ENCODE results near the gene RPA1. TPM values are rescaled to one million over a fixed set of nuclear protein-coding genes. Genes with fewer than 3 reads are reported as not detected.
A peak's percentile ranks its signal among the peaks of the same experiment; 100 is the strongest.

RPA1 gene
- total and polyA plus RNA-seq, 2 donors (not counting 1 experiment from before 2014, with no cell fraction given): 22.3 to 55.4 TPM

DNA sequence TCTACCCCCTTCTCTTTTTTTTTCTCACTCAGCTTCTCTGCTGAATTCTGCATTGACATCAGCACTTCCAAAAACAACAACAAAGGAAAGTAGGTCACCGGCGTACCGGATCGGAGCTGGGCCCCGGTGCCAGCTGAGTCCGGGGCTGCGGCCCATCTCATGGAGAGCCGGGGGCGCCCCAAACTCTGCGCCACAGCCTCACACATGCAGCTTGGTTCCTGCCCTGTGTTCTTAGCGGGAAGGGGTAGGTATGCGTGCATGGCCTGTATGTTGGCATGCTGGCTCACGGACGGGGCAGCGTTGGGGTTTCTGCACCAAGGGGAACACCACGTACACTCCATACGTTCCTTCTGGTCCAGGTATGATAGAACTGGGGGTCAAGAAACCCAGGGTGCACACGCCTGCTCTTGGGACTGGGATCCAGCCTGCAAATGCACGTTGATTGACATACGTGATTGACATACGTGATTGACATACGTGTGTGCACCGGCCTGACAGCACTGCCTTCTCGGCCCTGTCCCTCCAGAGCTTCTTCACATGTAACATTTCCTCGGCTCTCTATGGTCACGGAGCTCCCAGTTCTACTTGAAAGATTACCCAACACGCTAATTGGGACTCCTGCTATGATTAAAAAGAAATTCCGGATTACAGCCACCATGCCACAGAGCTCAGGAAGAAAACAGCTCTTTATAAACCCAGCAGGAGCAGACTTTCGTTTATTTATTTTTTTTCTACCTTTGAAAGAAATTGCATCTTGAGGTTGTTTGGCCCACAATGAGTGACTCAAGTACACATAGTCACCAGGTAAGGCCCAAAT is 88.7 kb downstream of the RPA1 start:
- no peaks in the 10 kb centered on the region for H3K36me3 ChIP-seq (ENCODE audit: control insufficient read depth, insufficient read depth, low read length)
- DNase-seq (ENCODE audit: low read depth in 2 of 2): no peak
- no peaks in the 10 kb centered on the region for H3K9me3 ChIP-seq (ENCODE audit: control insufficient read depth, insufficient read depth, low read depth, low read length)
- H3K4me3 ChIP-seq (replicated peaks in 1 of 4; ENCODE audit: control extremely low read depth in 1 of 4, insufficient read depth in 1 of 4, low read depth in 3 of 4, low read length in 4 of 4): no peak overlapping the region
- TF ChIP-seq, protein P1, sequence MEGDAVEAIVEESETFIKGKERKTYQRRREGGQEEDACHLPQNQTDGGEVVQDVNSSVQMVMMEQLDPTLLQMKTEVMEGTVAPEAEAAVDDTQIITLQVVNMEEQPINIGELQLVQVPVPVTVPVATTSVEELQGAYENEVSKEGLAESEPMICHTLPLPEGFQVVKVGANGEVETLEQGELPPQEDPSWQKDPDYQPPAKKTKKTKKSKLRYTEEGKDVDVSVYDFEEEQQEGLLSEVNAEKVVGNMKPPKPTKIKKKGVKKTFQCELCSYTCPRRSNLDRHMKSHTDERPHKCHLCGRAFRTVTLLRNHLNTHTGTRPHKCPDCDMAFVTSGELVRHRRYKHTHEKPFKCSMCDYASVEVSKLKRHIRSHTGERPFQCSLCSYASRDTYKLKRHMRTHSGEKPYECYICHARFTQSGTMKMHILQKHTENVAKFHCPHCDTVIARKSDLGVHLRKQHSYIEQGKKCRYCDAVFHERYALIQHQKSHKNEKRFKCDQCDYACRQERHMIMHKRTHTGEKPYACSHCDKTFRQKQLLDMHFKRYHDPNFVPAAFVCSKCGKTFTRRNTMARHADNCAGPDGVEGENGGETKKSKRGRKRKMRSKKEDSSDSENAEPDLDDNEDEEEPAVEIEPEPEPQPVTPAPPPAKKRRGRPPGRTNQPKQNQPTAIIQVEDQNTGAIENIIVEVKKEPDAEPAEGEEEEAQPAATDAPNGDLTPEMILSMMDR (conservative IDR thresholded peaks at IDR 0.05 in 1 of 2, IDR thresholded peaks at IDR 0.05 in 1 of 2; ENCODE audit: low read depth in 1 of 2, low read length in 2 of 2): no peak
- no peak for TF ChIP-seq EZH2 (IDR thresholded peaks at IDR 0.05; ENCODE audit: low read length, missing control alignments)
- no peaks in the 10 kb centered on the region for H4K20me1 ChIP-seq (ENCODE audit: control insufficient read depth, extremely low read depth, insufficient read depth, low read length)
- H2AFZ ChIP-seq (ENCODE audit: low read length): no peak overlapping the region
- H3K27me3 ChIP-seq (ENCODE audit: control insufficient read depth, insufficient read depth, low read length): no peaks in the 10 kb centered on the region
- no peaks in the 10 kb centered on the region for H3K79me2 ChIP-seq (ENCODE audit: control insufficient read depth, insufficient read depth, low read length)
- no peaks in the 10 kb centered on the region for H3K4me1 ChIP-seq (ENCODE audit: control insufficient read depth, extremely low read depth, insufficient read depth, low read length)
- H3K27ac ChIP-seq (ENCODE audit: insufficient read depth, low read length): no peak overlapping the region
- no peak overlapping the region for H3K4me2 ChIP-seq (ENCODE audit: extremely low read depth, insufficient read depth, low read length)
- H3K9ac ChIP-seq (ENCODE audit: insufficient read depth, low read length): no peak overlapping the region

DNA sequence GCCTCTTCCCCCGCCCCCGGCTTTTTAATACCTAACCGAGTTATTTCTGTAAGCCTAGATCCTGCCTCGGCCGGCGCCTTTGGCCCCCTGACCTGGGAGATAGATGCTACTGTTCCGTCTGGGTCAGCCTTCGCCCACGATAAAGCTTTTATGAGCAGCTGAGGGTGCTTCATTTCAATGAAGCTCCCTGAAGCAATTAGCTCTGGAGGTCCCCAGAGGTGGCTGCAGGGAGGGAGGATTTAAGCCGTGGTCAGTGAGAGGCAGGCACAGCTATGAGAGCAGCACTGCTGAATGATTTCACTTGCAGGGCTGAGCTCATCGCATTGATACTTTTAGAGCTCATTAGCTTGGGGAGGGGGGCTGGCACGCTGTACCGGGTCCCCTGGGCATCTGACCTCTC is 89.4 kb downstream of the RPA1 start:
- TF ChIP-seq, protein P1 (conservative IDR thresholded peaks at IDR 0.05 in 1 of 2, IDR thresholded peaks at IDR 0.05 in 1 of 2; ENCODE audit: low read depth in 1 of 2, low read length in 2 of 2): no peak
- no peak for TF ChIP-seq EZH2 (IDR thresholded peaks at IDR 0.05; ENCODE audit: low read length, missing control alignments)
- Histone ChIP-seq H3K27ac (ENCODE audit: insufficient read depth, low read length) (no peak overlapping the region), H3K9ac (ENCODE audit: insufficient read depth, low read length) (no peak overlapping the region), H4K20me1 (ENCODE audit: control insufficient read depth, extremely low read depth, insufficient read depth, low read length) (no peaks in the 10 kb centered on the region), H3K9me3 (ENCODE audit: control insufficient read depth, insufficient read depth, low read depth, low read length) (no peaks in the 10 kb centered on the region), H2AFZ (ENCODE audit: low read length) (no peak overlapping the region), H3K4me2 (ENCODE audit: extremely low read depth, insufficient read depth, low read length) (no peak overlapping the region), H3K4me1 (ENCODE audit: control insufficient read depth, extremely low read depth, insufficient read depth, low read length) (no peaks in the 10 kb centered on the region), H3K79me2 (ENCODE audit: control insufficient read depth, insufficient read depth, low read length) (no peaks in the 10 kb centered on the region), H3K27me3 (ENCODE audit: control insufficient read depth, insufficient read depth, low read length) (no peaks in the 10 kb centered on the region), H3K36me3 (ENCODE audit: control insufficient read depth, insufficient read depth, low read length) (no peaks in the 10 kb centered on the region), H3K4me3 (replicated peaks in 1 of 4; ENCODE audit: control extremely low read depth in 1 of 4, insufficient read depth in 1 of 4, low read depth in 3 of 4, low read length in 4 of 4) (no peak overlapping the region)
- no peak for DNase-seq (ENCODE audit: low read depth in 2 of 2)

DNA sequence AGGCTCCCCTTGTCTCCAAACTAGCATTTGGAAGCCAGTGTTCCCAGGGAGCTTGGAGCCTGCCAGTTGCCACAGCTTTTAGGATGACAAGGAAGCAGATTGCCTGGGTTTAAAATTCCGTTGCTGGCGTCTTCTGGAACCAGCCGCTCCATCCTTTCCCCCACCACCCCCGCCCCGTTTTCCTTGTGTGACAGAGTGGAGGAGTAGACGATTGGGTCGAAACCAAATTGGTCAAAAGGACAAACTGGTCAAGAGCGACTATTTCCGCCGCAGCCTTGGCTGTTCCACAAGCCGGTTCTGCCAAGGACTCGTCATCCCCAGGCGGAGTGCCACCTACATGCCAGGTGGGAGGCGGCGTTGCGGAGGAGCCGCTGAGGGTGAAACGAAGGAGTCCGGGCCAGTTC is 91.1 kb downstream of the RPA1 start:
- Histone ChIP-seq H3K27ac (ENCODE audit: insufficient read depth, low read length) (no peak overlapping the region), H3K4me2 (ENCODE audit: extremely low read depth, insufficient read depth, low read length) (no peak overlapping the region), H3K79me2 (ENCODE audit: control insufficient read depth, insufficient read depth, low read length) (no peaks in the 10 kb centered on the region), H3K9ac (ENCODE audit: insufficient read depth, low read length) (no peak overlapping the region), H4K20me1 (ENCODE audit: control insufficient read depth, extremely low read depth, insufficient read depth, low read length) (no peaks in the 10 kb centered on the region), H3K4me1 (ENCODE audit: control insufficient read depth, extremely low read depth, insufficient read depth, low read length) (no peaks in the 10 kb centered on the region), H3K36me3 (ENCODE audit: control insufficient read depth, insufficient read depth, low read length) (no peaks in the 10 kb centered on the region), H2AFZ (ENCODE audit: low read length) (no peak overlapping the region), H3K27me3 (ENCODE audit: control insufficient read depth, insufficient read depth, low read length) (no peaks in the 10 kb centered on the region), H3K4me3 (replicated peaks in 1 of 4; ENCODE audit: control extremely low read depth in 1 of 4, insufficient read depth in 1 of 4, low read depth in 3 of 4, low read length in 4 of 4) (no peak overlapping the region), H3K9me3 (ENCODE audit: control insufficient read depth, insufficient read depth, low read depth, low read length) (no peaks in the 10 kb centered on the region)
- TF ChIP-seq, protein P1 (conservative IDR thresholded peaks at IDR 0.05 in 1 of 2, IDR thresholded peaks at IDR 0.05 in 1 of 2; ENCODE audit: low read depth in 1 of 2, low read length in 2 of 2): no peak
- no peak for TF ChIP-seq EZH2 (IDR thresholded peaks at IDR 0.05; ENCODE audit: low read length, missing control alignments)
- DNase-seq (ENCODE audit: low read depth in 2 of 2): peak in 1 of 2 donors; percentile 21
